Endodermal cell (in vitro differentiated cells): Measurements from ENCODE around the gene S100B. TPM values are rescaled to one million over a fixed set of nuclear protein-coding genes. Genes with fewer than 3 reads are reported as not detected.

Source experiments
- DNase-seq: peaks from one replicate; pipeline ENCODE4 v3.0.0-alpha.2; 2017
- H3K27ac ChIP-seq: 2 replicates; pipeline ENCODE4 v1.5.1; 2013; ENCODE audit warnings: mild to moderate bottlenecking, low read depth, low read length, moderate library complexity
- H3K27me3 ChIP-seq: 2 replicates; pipeline ENCODE4 v1.6.1; 2013; ENCODE audit warnings: mild to moderate bottlenecking, low read length, moderate library complexity; ENCODE audit not compliant: insufficient read depth, control insufficient read depth, poor library complexity, severe bottlenecking
- H3K36me3 ChIP-seq: 2 replicates; pipeline ENCODE4 v1.7.0; 2013; ENCODE audit warnings: mild to moderate bottlenecking, low read length, moderate library complexity; ENCODE audit not compliant: control insufficient read depth, insufficient read depth
- H3K4me1 ChIP-seq: one replicate; pipeline ENCODE4 v1.7.0; 2013; ENCODE audit warnings: low read length; ENCODE audit not compliant: control insufficient read depth, insufficient read depth
- H3K4me3 ChIP-seq: 2 replicates; pipeline ENCODE4 v1.5.1; 2013; ENCODE audit warnings: mild to moderate bottlenecking, low read length, moderate library complexity
- H3K9ac ChIP-seq: 2 replicates; pipeline ENCODE4 v1.6.1; 2013; ENCODE audit warnings: mild to moderate bottlenecking, low read length, moderate library complexity; ENCODE audit not compliant: poor library complexity, severe bottlenecking; ENCODE audit errors: extremely low read depth
- H3K9me3 ChIP-seq: 2 replicates; pipeline ENCODE4 v1.6.1; 2013; ENCODE audit warnings: mild to moderate bottlenecking, low read length, moderate library complexity; ENCODE audit not compliant: control insufficient read depth
- H3K27ac Mint-ChIP-seq: 2 replicates; pipeline ENCODE4 v1.8.0; 2020; ENCODE audit warnings: mixed read lengths
- H3K27me3 Mint-ChIP-seq: 2 replicates; pipeline ENCODE4 v1.8.0; 2021; ENCODE audit warnings: mild to moderate bottlenecking, mixed read lengths; ENCODE audit not compliant: insufficient read depth
- H3K36me3 Mint-ChIP-seq: 2 replicates; pipeline ENCODE4 v1.8.0; 2020; ENCODE audit warnings: low read depth, mixed read lengths
- H3K4me1 Mint-ChIP-seq: 2 replicates; pipeline ENCODE4 v1.8.0; 2020; ENCODE audit warnings: mixed read lengths
- H3K4me3 Mint-ChIP-seq: 2 replicates; pipeline ENCODE4 v1.8.0; 2020; ENCODE audit warnings: mild to moderate bottlenecking, moderate library complexity, mixed read lengths
- H3K9me3 Mint-ChIP-seq: 2 replicates; pipeline ENCODE4 v1.8.0; 2020; ENCODE audit warnings: mild to moderate bottlenecking, mixed read lengths
- WGBS, 2 experiments: methylation state at CpG; one replicate each; pipeline versions ENCODE4 v1.1.5 to v1.1.7; 2013; ENCODE audit warnings: missing lambda C conversion rate in 2 of 2, mixed read lengths in 1 of 2; ENCODE audit not compliant: insufficient coverage in 1 of 2, insufficient read length in 1 of 2; 5-methylcytosine and 5-hydroxymethylcytosine counted together
- total RNA-seq, 2 donors: library from RNA; stranded (reverse); fragmentation: NEBNext Ultra II Directional in 1 of 2; extraction: Animal tissue kit (Norgen Biotek cat#: 25700) in 1 of 2; gene quantifications; 2 replicates in 1 of 2; 3 replicates in 1 of 2; pipeline ENCODE4 v1.2.1, GENCODE V29; 2021
- TF ChIP-seq, protein P1 (sequence below): fragments of 200-600 bp; sonication (generic); conservative IDR thresholded peaks from 2 replicates; pipeline ENCODE4 v1.5.0; 2021; ENCODE audit warnings: antibody characterized with exemption, mild to moderate bottlenecking

Gene S100B
- total RNA-seq, 2 donors from 2014 or later, result not detected

DNA sequence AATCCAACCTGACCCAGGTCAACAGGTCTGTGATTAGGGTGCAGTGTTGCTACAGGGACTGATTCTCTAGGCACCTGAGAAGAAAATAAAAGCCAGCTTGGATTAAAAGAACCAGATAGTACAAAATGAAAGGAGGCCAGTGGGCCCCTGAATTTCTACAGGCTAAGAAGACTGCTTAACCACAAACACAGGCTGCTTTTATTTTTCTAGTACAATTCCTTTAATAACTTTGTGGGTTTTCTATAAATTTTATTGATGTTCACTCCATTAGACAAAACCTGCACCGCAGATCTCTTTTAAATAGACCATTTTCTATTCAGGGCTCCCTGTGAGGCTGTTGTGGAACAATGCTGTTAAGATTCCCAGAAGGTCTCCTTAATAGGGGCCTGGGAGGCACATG lies 20.9 kb upstream of the S100B start:
- Mint-ChIP-seq H3K27me3 (peaks cover 4% of the 10 kb centered on the region), H3K27ac (no peak overlapping the region), H3K4me1 (peaks cover 5% of the 10 kb centered on the region), H3K36me3 (no peaks in the 10 kb centered on the region), H3K4me3 (no peak overlapping the region), H3K9me3 (peaks cover 19% of the 10 kb centered on the region)
- no peak overlapping the region for H3K9ac ChIP-seq
- no peak overlapping the region for H3K27ac ChIP-seq
- H3K4me1 ChIP-seq, result no peaks in the 10 kb centered on the region
- WGBS, 2 experiments, result 92% methylated on average over 1 of the region's 1 CpG; no CpG with 5 or more reads in 1 of the 2 experiments
- TF ChIP-seq, protein P1, sequence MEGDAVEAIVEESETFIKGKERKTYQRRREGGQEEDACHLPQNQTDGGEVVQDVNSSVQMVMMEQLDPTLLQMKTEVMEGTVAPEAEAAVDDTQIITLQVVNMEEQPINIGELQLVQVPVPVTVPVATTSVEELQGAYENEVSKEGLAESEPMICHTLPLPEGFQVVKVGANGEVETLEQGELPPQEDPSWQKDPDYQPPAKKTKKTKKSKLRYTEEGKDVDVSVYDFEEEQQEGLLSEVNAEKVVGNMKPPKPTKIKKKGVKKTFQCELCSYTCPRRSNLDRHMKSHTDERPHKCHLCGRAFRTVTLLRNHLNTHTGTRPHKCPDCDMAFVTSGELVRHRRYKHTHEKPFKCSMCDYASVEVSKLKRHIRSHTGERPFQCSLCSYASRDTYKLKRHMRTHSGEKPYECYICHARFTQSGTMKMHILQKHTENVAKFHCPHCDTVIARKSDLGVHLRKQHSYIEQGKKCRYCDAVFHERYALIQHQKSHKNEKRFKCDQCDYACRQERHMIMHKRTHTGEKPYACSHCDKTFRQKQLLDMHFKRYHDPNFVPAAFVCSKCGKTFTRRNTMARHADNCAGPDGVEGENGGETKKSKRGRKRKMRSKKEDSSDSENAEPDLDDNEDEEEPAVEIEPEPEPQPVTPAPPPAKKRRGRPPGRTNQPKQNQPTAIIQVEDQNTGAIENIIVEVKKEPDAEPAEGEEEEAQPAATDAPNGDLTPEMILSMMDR, result no peak
- no peaks in the 10 kb centered on the region for H3K27me3 ChIP-seq
- peaks cover 6% of the 10 kb centered on the region for H3K9me3 ChIP-seq
- H3K36me3 ChIP-seq, result no peaks in the 10 kb centered on the region
- no peak overlapping the region for H3K4me3 ChIP-seq
- DNase-seq, result no peak

- H3K4me1 Mint-ChIP-seq, result peaks cover 10% of the 10 kb centered on the region
- H3K4me3 Mint-ChIP-seq, result no peak overlapping the region
- no peak overlapping the region for H3K27ac Mint-ChIP-seq
Measured at GRCh38 chr21:46624050-46624449, 19.2 kb upstream of the S100B start.

GRCh38 chr21:46622226-46622625 lies 17.3 kb upstream of the S100B start:
- H3K9ac ChIP-seq, result no peak overlapping the region
- peaks cover 19% of the 10 kb centered on the region for H3K9me3 Mint-ChIP-seq
- H3K27ac ChIP-seq, result peak overlapping the region; percentile 94
- DNase-seq, result no peak
- H3K27ac Mint-ChIP-seq, result no peak overlapping the region
- peaks cover 5% of the 10 kb centered on the region for H3K27me3 Mint-ChIP-seq
- H3K4me3 ChIP-seq, result no peak overlapping the region
- H3K4me1 Mint-ChIP-seq, result peaks cover 10% of the 10 kb centered on the region
- H3K4me3 Mint-ChIP-seq, result no peak overlapping the region
- H3K4me1 ChIP-seq, result no peaks in the 10 kb centered on the region
- WGBS, 2 experiments, result 60 to 64% methylated on average over 1 to 4 of the region's 4 CpGs
- TF ChIP-seq, protein P1, result no peak
- H3K9me3 ChIP-seq, result peaks cover 6% of the 10 kb centered on the region
- no peaks in the 10 kb centered on the region for H3K36me3 Mint-ChIP-seq
- no peaks in the 10 kb centered on the region for H3K27me3 ChIP-seq
- no peaks in the 10 kb centered on the region for H3K36me3 ChIP-seq

More at GRCh38 chr21:46624050-46624449, 19.2 kb upstream of the S100B start:
- no peaks in the 10 kb centered on the region for H3K27me3 ChIP-seq
- no peak overlapping the region for H3K9ac ChIP-seq
- no peaks in the 10 kb centered on the region for H3K36me3 ChIP-seq
- Mint-ChIP-seq H3K9me3 (peaks cover 19% of the 10 kb centered on the region), H3K36me3 (no peaks in the 10 kb centered on the region), H3K27me3 (peaks cover 5% of the 10 kb centered on the region)
- 91 to 93% methylated on average over 9 to 16 of the region's 16 CpGs for WGBS, 2 experiments
- DNase-seq, result no peak
- no peak overlapping the region for H3K4me3 ChIP-seq
- TF ChIP-seq, protein P1, result no peak
- H3K9me3 ChIP-seq, result peaks cover 6% of the 10 kb centered on the region
- H3K27ac ChIP-seq, result peak overlapping the region; percentile 22
- no peaks in the 10 kb centered on the region for H3K4me1 ChIP-seq
